ENCODE measurements around the gene KRT83. TPM values are rescaled to one million over a fixed set of nuclear protein-coding genes. Genes with fewer than 3 reads are reported as not detected.
A peak's percentile ranks its signal among the peaks of the same experiment; 100 is the strongest.

The KRT83 gene
- total and polyA plus RNA-seq, 5 experiments from 2014 or later = not detected

- POLR2A ChIA-PET = no interaction called here
- H3K9me3 Mint-ChIP-seq = peaks cover 0 to 16% (median 9%) of the 10 kb centered on the region in 9 donors
- peaks cover 0 to 4% (median 0%) of the 10 kb centered on the region in 4 donors for H3K4me1 Mint-ChIP-seq
- no peak overlapping the region for H3K27ac Mint-ChIP-seq
- no peak for ATAC-seq
- peaks cover 0 to 9% (median 0%) of the 10 kb centered on the region in 3 donors for H3K36me3 Mint-ChIP-seq
- no peak overlapping the region for H3K4me3 Mint-ChIP-seq
- peaks cover 3 to 27% (median 10%) of the 10 kb centered on the region in 5 donors for H3K27me3 Mint-ChIP-seq
- DNase-seq = no peak
These were observed 15.9 kb upstream of the KRT83 start for GRCh38 chr12:52337054-52337453.

- ATAC-seq = no peak
- DNase-seq = no peak
- H3K27me3 Mint-ChIP-seq = peaks cover 3 to 31% (median 9%) of the 10 kb centered on the region in 5 donors
- no peak overlapping the region for H3K27ac Mint-ChIP-seq
- H3K4me1 Mint-ChIP-seq = peaks cover 0 to 4% (median 0%) of the 10 kb centered on the region in 4 donors
- H3K4me3 Mint-ChIP-seq = no peak overlapping the region
- POLR2A ChIA-PET = no interaction called here
- H3K36me3 Mint-ChIP-seq = peaks cover 0 to 9% (median 0%) of the 10 kb centered on the region in 3 donors
- peaks cover 0 to 16% (median 9%) of the 10 kb centered on the region in 9 donors for H3K9me3 Mint-ChIP-seq
These were observed 15.4 kb upstream of the KRT83 start for GRCh38 chr12:52336641-52337040.

DNA sequence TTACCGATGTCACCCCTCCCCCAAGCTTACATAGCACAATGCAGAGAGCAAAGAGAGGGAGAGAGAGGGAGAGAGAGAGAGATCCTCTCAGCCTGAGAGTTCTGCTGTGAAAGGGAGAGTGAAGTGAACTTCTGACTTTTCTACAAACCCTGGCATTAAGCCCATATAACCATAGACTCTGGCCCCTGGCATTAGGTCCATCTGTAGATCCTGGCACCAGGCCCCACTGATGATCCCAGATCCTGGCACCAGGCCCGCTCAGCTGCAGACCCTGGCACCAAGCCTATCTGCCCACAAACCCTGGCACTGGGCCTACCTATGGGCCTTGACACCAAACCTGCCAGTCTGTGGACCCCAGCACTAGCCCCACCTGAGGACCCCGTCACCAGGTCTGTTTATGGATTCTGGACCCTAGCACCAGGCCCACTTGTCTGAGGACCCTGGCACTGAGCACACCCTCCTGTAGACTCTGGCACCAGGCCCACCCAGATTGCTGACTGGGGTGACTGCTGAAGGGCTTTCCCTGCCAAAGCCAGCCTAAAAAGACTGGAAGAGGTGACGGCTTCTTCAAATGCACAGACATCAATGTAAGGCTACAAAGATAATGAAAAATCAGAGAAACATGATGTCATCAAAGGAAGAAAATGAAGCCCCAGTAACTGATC is 14.5 kb upstream of the KRT83 start:
- POLR2A ChIA-PET = no interaction called here
- DNase-seq (peak in 1 of 10 donors; percentile 40), ATAC-seq (no peak)
- H3K27me3 Mint-ChIP-seq = peaks cover 3 to 33% (median 11%) of the 10 kb centered on the region in 5 donors
- peaks cover 0 to 9% (median 0%) of the 10 kb centered on the region in 3 donors for H3K36me3 Mint-ChIP-seq
- H3K9me3 Mint-ChIP-seq = peaks cover 0 to 16% (median 9%) of the 10 kb centered on the region in 9 donors
- H3K4me1 Mint-ChIP-seq = peaks cover 0 to 4% (median 0%) of the 10 kb centered on the region in 4 donors
- no peak overlapping the region for H3K4me3 Mint-ChIP-seq
- H3K27ac Mint-ChIP-seq = no peak overlapping the region

DNA sequence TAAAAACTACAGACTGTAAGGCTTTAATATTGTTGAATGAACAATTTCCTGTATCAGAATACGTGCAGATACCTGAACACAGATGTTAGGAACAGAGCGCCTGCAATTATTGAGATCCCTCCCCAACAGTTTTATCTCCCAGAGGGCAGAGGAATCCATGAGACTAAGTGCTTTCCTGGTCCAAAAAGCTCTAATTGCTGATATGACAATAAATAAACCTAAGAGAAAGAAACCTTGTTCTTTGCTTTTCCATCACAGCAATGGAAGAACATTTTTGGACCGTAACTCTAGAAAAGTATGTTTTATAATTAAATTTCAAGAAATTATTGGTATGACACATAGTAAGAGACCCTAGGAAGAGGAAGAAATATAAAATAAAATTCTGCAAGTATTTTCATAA is 13.0 kb upstream of the KRT83 start:
- Mint-ChIP-seq H3K9me3 (peaks cover 0 to 16% (median 9%) of the 10 kb centered on the region in 9 donors), H3K27ac (no peak overlapping the region), H3K36me3 (peaks cover 0 to 9% (median 0%) of the 10 kb centered on the region in 3 donors), H3K27me3 (peaks cover 3 to 27% (median 11%) of the 10 kb centered on the region in 5 donors), H3K4me3 (no peak overlapping the region), H3K4me1 (peaks cover 0 to 3% (median 0%) of the 10 kb centered on the region in 4 donors)
- ATAC-seq (no peak), DNase-seq (no peak)
- POLR2A ChIA-PET = no interaction called here

- peaks cover 0 to 2% (median 0%) of the 10 kb centered on the region in 4 donors for H3K4me1 Mint-ChIP-seq
- H3K36me3 Mint-ChIP-seq = peaks cover 0 to 9% (median 0%) of the 10 kb centered on the region in 3 donors
- POLR2A ChIA-PET = no interaction called here
- peaks cover 3 to 18% (median 11%) of the 10 kb centered on the region in 5 donors for H3K27me3 Mint-ChIP-seq
- H3K27ac Mint-ChIP-seq = no peak overlapping the region
- no peak overlapping the region for H3K4me3 Mint-ChIP-seq
- peak in 1 of 10 donors; percentile 19 for DNase-seq
- peaks cover 0 to 16% (median 9%) of the 10 kb centered on the region in 9 donors for H3K9me3 Mint-ChIP-seq
- no peak for ATAC-seq
These were observed 12.1 kb upstream of the KRT83 start for GRCh38 chr12:52333321-52333720.

- peak in 1 of 10 donors; percentile 27 for DNase-seq
- H3K4me1 Mint-ChIP-seq = peaks cover 4 to 5% (median 4%) of the 10 kb centered on the region in 4 donors
- H3K27ac Mint-ChIP-seq = peak overlapping the region in 1 of 10 donors; percentile 1
- peaks cover 0 to 9% (median 0%) of the 10 kb centered on the region in 3 donors for H3K36me3 Mint-ChIP-seq
- no peak overlapping the region for H3K4me3 Mint-ChIP-seq
- no peak for ATAC-seq
- peaks cover 0 to 16% (median 9%) of the 10 kb centered on the region in 9 donors for H3K9me3 Mint-ChIP-seq
- H3K27me3 Mint-ChIP-seq = peaks cover 3 to 19% (median 14%) of the 10 kb centered on the region in 5 donors
- POLR2A ChIA-PET = no interaction called here
These were observed 11.2 kb upstream of the KRT83 start for GRCh38 chr12:52332381-52332780.

GRCh38 chr12:52331833-52332232 is 10.6 kb upstream of the KRT83 start:
- Mint-ChIP-seq H3K27ac (no peak overlapping the region), H3K27me3 (peaks cover 3 to 20% (median 15%) of the 10 kb centered on the region in 5 donors), H3K36me3 (peaks cover 0 to 4% (median 0%) of the 10 kb centered on the region in 3 donors), H3K9me3 (peaks cover 0 to 11% (median 6%) of the 10 kb centered on the region in 9 donors), H3K4me1 (peaks cover 6 to 9% (median 7%) of the 10 kb centered on the region in 4 donors), H3K4me3 (no peak overlapping the region)
- ATAC-seq (no peak), DNase-seq (no peak)
- POLR2A ChIA-PET = no interaction called here

GRCh38 chr12:52331039-52331438 is 9.8 kb upstream of the KRT83 start:
- H3K27me3 Mint-ChIP-seq = peaks cover 3 to 20% (median 17%) of the 10 kb centered on the region in 5 donors
- peaks cover 6 to 9% (median 7%) of the 10 kb centered on the region in 4 donors for H3K4me1 Mint-ChIP-seq
- DNase-seq (peak in 1 of 10 donors; percentile 4), ATAC-seq (no peak)
- H3K27ac Mint-ChIP-seq = no peak overlapping the region
- H3K9me3 Mint-ChIP-seq = peaks cover 0 to 5% (median 0%) of the 10 kb centered on the region in 9 donors
- no peaks in the 10 kb centered on the region for H3K36me3 Mint-ChIP-seq
- POLR2A ChIA-PET = no interaction called here
- H3K4me3 Mint-ChIP-seq = no peak overlapping the region

- no peak overlapping the region for H3K4me3 Mint-ChIP-seq
- POLR2A ChIA-PET = interaction anchor here (1.1 to 1.4 kb wide), 3 partner anchors 11 to 173 kb away, joined by 4 to 6 read pairs (median 4); no protein-coding TSS in a partner anchor
- H3K27ac Mint-ChIP-seq = peak overlapping the region in 1 of 10 donors; percentile 60
- H3K27me3 Mint-ChIP-seq = peaks cover 0 to 34% (median 19%) of the 10 kb centered on the region in 5 donors
- H3K36me3 Mint-ChIP-seq = no peaks in the 10 kb centered on the region
- H3K4me1 Mint-ChIP-seq = peaks cover 6 to 9% (median 7%) of the 10 kb centered on the region in 4 donors
- H3K9me3 Mint-ChIP-seq = no peaks in the 10 kb centered on the region
- DNase-seq (peak in 1 of 10 donors; percentile 50), ATAC-seq (no peak)
These were observed 6.8 kb upstream of the KRT83 start for GRCh38 chr12:52327830-52328500.

DNA sequence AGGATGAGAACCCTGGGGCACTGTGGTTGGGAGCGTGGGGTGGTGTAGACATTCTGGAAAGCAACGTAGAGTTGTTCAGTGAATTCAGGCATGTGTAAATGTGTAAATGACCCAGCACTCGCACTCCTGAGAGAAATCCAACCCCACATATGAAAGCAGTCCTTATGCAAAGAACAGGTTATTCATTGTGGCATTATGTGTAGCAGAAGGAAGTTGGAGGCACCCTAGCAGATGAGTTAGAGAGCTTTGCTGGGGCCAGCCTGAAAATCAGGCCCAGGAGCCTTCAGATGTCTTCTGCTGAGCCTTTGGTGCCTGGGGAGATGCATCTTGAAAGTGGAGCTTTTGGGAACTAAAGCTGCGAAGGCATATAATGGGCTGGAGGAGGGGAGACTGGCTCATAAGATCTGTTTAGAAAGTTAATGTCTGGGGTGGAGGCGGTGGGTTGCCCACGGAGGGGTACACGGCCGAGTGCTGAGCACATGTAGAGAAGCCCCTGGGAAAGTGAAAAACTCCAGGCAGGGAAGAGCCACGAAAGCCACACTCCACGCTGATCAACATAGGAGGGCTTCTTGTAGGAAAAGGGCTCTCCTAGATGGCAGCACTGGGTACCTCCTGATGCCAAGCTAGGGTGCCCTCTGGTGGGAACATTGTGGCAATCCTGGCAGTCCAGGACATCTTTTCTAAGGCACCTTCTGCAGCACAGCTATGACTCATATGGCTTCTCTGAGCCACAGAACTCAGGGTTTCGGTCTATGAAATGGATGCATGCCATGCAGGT is 6.0 kb upstream of the KRT83 start:
- Mint-ChIP-seq H3K36me3 (no peaks in the 10 kb centered on the region), H3K27me3 (peaks cover 1 to 40% (median 19%) of the 10 kb centered on the region in 5 donors), H3K4me1 (peaks cover 6 to 9% (median 7%) of the 10 kb centered on the region in 4 donors), H3K4me3 (no peak overlapping the region), H3K9me3 (no peaks in the 10 kb centered on the region), H3K27ac (peak overlapping the region in 2 of 10 donors; percentile 60 to 64)
- ATAC-seq = peak; percentile 99 to 100
- POLR2A ChIA-PET = interaction anchor here (1.1 to 1.4 kb wide), 3 partner anchors 12 to 172 kb away, joined by 4 to 6 read pairs (median 4); no protein-coding TSS in a partner anchor
- peak; percentile 50 to 90 (median 70) for DNase-seq

DNA sequence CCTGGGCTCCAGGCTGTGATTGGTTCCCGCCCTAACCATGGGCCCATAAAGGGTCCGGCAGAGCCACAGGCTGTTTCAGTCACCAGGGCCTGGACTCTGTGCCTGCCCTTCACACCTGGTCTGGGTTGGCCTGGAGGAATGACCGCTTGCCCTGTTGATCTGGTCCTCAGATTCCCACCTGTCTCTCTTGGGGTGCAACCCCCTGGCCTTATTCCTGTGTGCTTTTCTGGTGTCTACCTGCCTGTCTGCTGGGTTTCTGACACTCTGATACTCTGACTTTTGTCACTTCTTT is 2.9 kb upstream of the KRT83 start:
- no peak overlapping the region for H3K4me3 Mint-ChIP-seq
- POLR2A ChIA-PET = no interaction called here
- H3K4me1 Mint-ChIP-seq = peaks cover 6 to 9% (median 7%) of the 10 kb centered on the region in 4 donors
- DNase-seq (peak in 1 of 10 donors; percentile 37), ATAC-seq (no peak)
- H3K27ac Mint-ChIP-seq = no peak overlapping the region
- no peaks in the 10 kb centered on the region for H3K36me3 Mint-ChIP-seq
- H3K9me3 Mint-ChIP-seq = no peaks in the 10 kb centered on the region
- peaks cover 10 to 57% (median 35%) of the 10 kb centered on the region in 5 donors for H3K27me3 Mint-ChIP-seq

- ATAC-seq (no peak), DNase-seq (peak in 1 of 10 donors; percentile 24)
- H3K36me3 Mint-ChIP-seq = no peaks in the 10 kb centered on the region
- peaks cover 4 to 9% (median 7%) of the 10 kb centered on the region in 4 donors for H3K4me1 Mint-ChIP-seq
- POLR2A ChIA-PET = no interaction called here
- H3K27me3 Mint-ChIP-seq = peaks cover 10 to 59% (median 33%) of the 10 kb centered on the region in 5 donors
- H3K4me3 Mint-ChIP-seq = no peak overlapping the region
- no peaks in the 10 kb centered on the region for H3K9me3 Mint-ChIP-seq
- no peak overlapping the region for H3K27ac Mint-ChIP-seq
These were observed 2.4 kb upstream of the KRT83 start for GRCh38 chr12:52323416-52324152.
